LNCaP clone FGC (cell line): Measurements from ENCODE around the gene SARS2.

Experiments used
- DNase-seq: peaks from one replicate; pipeline ENCODE4 v3.0.0-alpha.2; 2011; ENCODE audit warnings: low read depth
- H3K4me3 ChIP-seq: 2 replicates; pipeline ENCODE4 v1.5.1; 2011; ENCODE audit warnings: mild to moderate bottlenecking, low read depth, low read length, control low read depth
- TF ChIP-seq, protein P1 (sequence below): IDR thresholded peaks from 2 replicates; pipeline ENCODE4 v1.5.1; 2012; ENCODE audit warnings: mild to moderate bottlenecking; ENCODE audit not compliant: control insufficient read depth, insufficient read depth; ENCODE audit errors: extremely low read depth

The SARS2 gene

DNA sequence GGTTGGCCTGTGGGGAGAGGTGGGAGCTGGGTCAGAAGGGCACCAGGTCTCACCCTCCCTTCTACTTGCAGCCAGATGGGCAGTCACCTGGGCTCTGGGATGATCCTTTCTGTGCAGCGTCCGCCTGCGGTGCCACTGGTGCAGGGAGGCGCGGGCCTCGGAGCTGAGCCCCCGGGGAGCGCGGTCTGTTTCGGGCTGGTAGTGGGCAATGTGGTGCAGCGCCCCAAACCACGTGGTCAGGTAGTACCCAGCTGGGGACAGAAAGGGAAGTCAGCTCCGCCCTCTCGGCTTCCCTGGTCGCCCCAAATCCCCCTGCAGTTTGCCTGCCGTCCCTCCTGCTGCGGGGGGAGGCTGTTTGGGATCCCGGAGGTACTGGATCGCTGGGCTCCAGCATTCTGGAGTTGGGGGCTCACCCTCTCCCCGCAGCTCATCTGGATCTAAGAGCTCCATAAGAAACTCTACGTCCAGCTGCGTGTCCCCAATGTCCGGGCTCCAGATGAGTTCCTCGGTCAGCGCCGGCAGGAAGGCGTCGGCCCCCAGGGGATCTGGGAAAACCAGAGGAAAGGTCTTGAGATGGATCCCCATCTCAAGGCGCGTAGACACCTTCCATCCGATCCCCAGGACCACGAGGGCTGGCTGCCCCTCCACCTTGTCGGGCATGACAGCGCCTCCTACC is 61.3 kb downstream of the SARS2 start:
- no peak overlapping the region for H3K4me3 ChIP-seq
- TF ChIP-seq, protein P1, sequence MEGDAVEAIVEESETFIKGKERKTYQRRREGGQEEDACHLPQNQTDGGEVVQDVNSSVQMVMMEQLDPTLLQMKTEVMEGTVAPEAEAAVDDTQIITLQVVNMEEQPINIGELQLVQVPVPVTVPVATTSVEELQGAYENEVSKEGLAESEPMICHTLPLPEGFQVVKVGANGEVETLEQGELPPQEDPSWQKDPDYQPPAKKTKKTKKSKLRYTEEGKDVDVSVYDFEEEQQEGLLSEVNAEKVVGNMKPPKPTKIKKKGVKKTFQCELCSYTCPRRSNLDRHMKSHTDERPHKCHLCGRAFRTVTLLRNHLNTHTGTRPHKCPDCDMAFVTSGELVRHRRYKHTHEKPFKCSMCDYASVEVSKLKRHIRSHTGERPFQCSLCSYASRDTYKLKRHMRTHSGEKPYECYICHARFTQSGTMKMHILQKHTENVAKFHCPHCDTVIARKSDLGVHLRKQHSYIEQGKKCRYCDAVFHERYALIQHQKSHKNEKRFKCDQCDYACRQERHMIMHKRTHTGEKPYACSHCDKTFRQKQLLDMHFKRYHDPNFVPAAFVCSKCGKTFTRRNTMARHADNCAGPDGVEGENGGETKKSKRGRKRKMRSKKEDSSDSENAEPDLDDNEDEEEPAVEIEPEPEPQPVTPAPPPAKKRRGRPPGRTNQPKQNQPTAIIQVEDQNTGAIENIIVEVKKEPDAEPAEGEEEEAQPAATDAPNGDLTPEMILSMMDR, result no peak
- DNase-seq, result no peak

DNA sequence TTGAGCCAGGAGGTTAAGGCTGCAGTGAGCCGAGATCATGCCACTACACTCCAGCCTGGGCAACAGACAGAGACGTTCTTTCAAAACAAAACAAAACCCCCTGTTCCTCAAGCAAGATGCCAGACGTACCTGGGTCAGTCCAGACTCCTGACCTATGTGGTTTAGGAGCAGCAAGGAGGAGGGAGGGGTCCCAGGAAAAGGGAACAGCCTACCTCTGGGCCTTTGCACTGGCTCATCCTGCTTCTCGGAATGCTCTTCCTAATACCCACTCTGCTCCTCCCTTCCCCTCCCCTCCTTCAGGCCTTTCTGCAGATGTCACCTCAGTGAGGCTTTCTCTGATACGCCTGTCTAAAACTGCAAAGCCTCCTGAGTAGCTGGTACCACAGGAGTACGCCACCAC is 62.0 kb downstream of the SARS2 start:
- TF ChIP-seq, protein P1, result no peak
- DNase-seq, result no peak
- no peak overlapping the region for H3K4me3 ChIP-seq

DNA sequence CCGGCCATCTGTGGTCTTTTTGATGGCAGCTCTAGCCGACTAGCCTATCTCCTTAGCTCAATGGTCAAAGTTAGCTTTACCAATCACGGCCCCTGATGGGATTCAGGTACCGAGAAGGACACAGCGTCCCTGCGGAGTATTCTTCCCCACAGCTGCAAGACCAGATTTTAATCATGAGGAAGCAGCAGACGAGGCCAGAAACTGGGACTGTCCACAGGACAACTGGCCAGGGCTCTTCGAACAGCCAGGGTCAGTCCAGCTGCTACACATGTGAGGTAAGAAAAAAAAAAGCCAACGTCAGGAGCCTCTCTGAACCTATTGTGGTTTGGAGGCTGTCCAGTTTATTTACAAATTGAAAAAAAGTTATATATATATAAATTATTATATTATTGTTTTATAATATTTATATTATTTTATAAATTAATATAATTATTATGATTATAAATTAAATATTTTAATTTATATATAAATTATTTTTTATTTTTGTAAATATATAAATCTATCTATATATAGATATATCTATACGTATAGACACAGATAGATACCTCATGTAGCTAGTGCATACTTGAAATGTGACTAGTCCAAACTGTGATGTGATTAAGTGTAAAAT is 63.3 kb downstream of the SARS2 start:
- H3K4me3 ChIP-seq, result no peak overlapping the region
- DNase-seq, result no peak
- TF ChIP-seq, protein P1, result no peak
